Parathyroid adenoma (tissue), 2 donors: ENCODE data around the gene NOS2.
A peak's percentile ranks its signal among the peaks of the same experiment; 100 is the strongest.

Experiments used
- H2AFZ ChIP-seq: fragments of 300-600 bp; sonication (generic); one replicate; pipeline ENCODE4 v1.7.0; 2017; ENCODE audit warnings: antibody characterized with exemption, mild to moderate bottlenecking
- H3K27ac ChIP-seq: fragments of 300-600 bp; sonication (generic); one replicate; pipeline ENCODE4 v1.7.0; 2017
- H3K27me3 ChIP-seq: fragments of 300-600 bp; sonication (generic); one replicate; pipeline ENCODE4 v1.7.0; 2017; ENCODE audit warnings: low read length; ENCODE audit not compliant: control insufficient read depth, insufficient read depth
- H3K36me3 ChIP-seq: fragments of 300-600 bp; sonication (generic); one replicate; pipeline ENCODE4 v1.7.0; 2017; ENCODE audit warnings: low read length; ENCODE audit not compliant: control insufficient read depth, insufficient read depth
- H3K4me1 ChIP-seq: fragments of 300-600 bp; sonication (generic); one replicate; pipeline ENCODE4 v1.7.0; 2017; ENCODE audit warnings: control low read depth
- H3K4me2 ChIP-seq: fragments of 300-600 bp; sonication (generic); one replicate; pipeline ENCODE4 v1.7.0; 2017; ENCODE audit warnings: low read length
- H3K4me3 ChIP-seq: fragments of 300-600 bp; sonication (generic); one replicate; pipeline ENCODE4 v1.7.0; 2017; ENCODE audit warnings: low read depth, low read length
- H3K79me2 ChIP-seq: fragments of 300-600 bp; sonication (generic); one replicate; pipeline ENCODE4 v1.7.0; 2017; ENCODE audit warnings: control low read depth
- H3K9ac ChIP-seq: fragments of 300-600 bp; sonication (generic); one replicate; pipeline ENCODE4 v1.7.0; 2017; ENCODE audit warnings: mild to moderate bottlenecking
- H3K9me3 ChIP-seq: fragments of 300-600 bp; sonication (generic); one replicate; pipeline ENCODE4 v1.7.0; 2017; ENCODE audit warnings: low read length; ENCODE audit not compliant: control insufficient read depth
- CTCF ChIP-seq: fragments of 300-600 bp; sonication (generic); IDR thresholded peaks from one replicate; pipeline ENCODE4 v1.7.0; 2017; ENCODE audit warnings: antibody characterized with exemption, mild to moderate bottlenecking
- donor health status: primary hyperparathyroidism.

Gene NOS2

GRCh38 chr17:27805520-27806146 is 5.3 kb upstream of the NOS2 start:
- no peak overlapping the region for H3K9ac ChIP-seq
- no peaks in the 10 kb centered on the region for H3K27me3 ChIP-seq
- peak; percentile 84 for TF ChIP-seq CTCF
- no peaks in the 10 kb centered on the region for H3K4me1 ChIP-seq
- H3K79me2 ChIP-seq, result no peaks in the 10 kb centered on the region
- H3K4me2 ChIP-seq, result peak overlapping the region; percentile 76
- no peaks in the 10 kb centered on the region for H3K36me3 ChIP-seq
- no peaks in the 10 kb centered on the region for H3K9me3 ChIP-seq
- H2AFZ ChIP-seq, result peak overlapping the region; percentile 85
- H3K27ac ChIP-seq, result no peak overlapping the region
- H3K4me3 ChIP-seq, result peak overlapping the region; percentile 35

- Histone ChIP-seq H3K36me3 (no peaks in the 10 kb centered on the region), H3K79me2 (no peaks in the 10 kb centered on the region), H3K9ac (no peak overlapping the region), H3K4me2 (no peak overlapping the region), H2AFZ (no peak overlapping the region), H3K27me3 (no peaks in the 10 kb centered on the region), H3K27ac (no peak overlapping the region), H3K4me3 (no peak overlapping the region), H3K4me1 (no peaks in the 10 kb centered on the region), H3K9me3 (no peaks in the 10 kb centered on the region)
- TF ChIP-seq CTCF, result no peak
Observed at GRCh38 chr17:27804113-27804512, 3.8 kb upstream of the NOS2 start.

- Histone ChIP-seq H3K4me1 (no peaks in the 10 kb centered on the region), H3K27me3 (no peaks in the 10 kb centered on the region), H3K4me3 (no peak overlapping the region), H3K9ac (no peak overlapping the region), H3K27ac (no peak overlapping the region), H3K79me2 (no peaks in the 10 kb centered on the region), H2AFZ (no peak overlapping the region), H3K36me3 (no peaks in the 10 kb centered on the region), H3K9me3 (no peaks in the 10 kb centered on the region), H3K4me2 (no peak overlapping the region)
- TF ChIP-seq CTCF, result no peak
Observed at GRCh38 chr17:27802962-27803680, 2.8 kb upstream of the NOS2 start.

GRCh38 chr17:27802033-27802432 is 1.7 kb upstream of the NOS2 start:
- H3K4me1 ChIP-seq, result no peaks in the 10 kb centered on the region
- H3K9ac ChIP-seq, result no peak overlapping the region
- TF ChIP-seq CTCF, result no peak
- no peak overlapping the region for H2AFZ ChIP-seq
- no peaks in the 10 kb centered on the region for H3K9me3 ChIP-seq
- H3K79me2 ChIP-seq, result no peaks in the 10 kb centered on the region
- H3K27ac ChIP-seq, result no peak overlapping the region
- H3K4me2 ChIP-seq, result no peak overlapping the region
- no peaks in the 10 kb centered on the region for H3K27me3 ChIP-seq
- no peak overlapping the region for H3K4me3 ChIP-seq
- H3K36me3 ChIP-seq, result no peaks in the 10 kb centered on the region

- H3K4me3 ChIP-seq, result no peak overlapping the region
- H3K36me3 ChIP-seq, result no peaks in the 10 kb centered on the region
- H3K9ac ChIP-seq, result no peak overlapping the region
- H3K9me3 ChIP-seq, result no peaks in the 10 kb centered on the region
- no peaks in the 10 kb centered on the region for H3K4me1 ChIP-seq
- H3K79me2 ChIP-seq, result no peaks in the 10 kb centered on the region
- no peak overlapping the region for H3K27ac ChIP-seq
- TF ChIP-seq CTCF, result no peak
- no peak overlapping the region for H2AFZ ChIP-seq
- no peak overlapping the region for H3K4me2 ChIP-seq
- no peaks in the 10 kb centered on the region for H3K27me3 ChIP-seq
Observed at GRCh38 chr17:27798376-27798775, 2.0 kb downstream of the NOS2 start.
